ENCODE measurements around the gene MRPL19. TPM values are rescaled to one million over a fixed set of nuclear protein-coding genes. Genes with fewer than 3 reads are reported as not detected.

MRPL19 gene
- total and polyA plus RNA-seq, 10 of the 15 experiments (the other 5 are each of a cell fraction or from before 2014, with no cell fraction given): 13.1 to 99.0 (median 56.6) TPM

GRCh38 chr2:75710577-75711253, 64.1 kb downstream of the MRPL19 start, which contains the start of gene GCFC2:
TSS of gene GCFC2 (minus strand) at chr2:75710915. CDS start at chr2:75710855, 60 bp downstream.
- peak within 1 kb of the TSS; percentile 94 for H3K27ac ChIP-seq (ENCODE audit: control insufficient read depth, insufficient read depth)
- peak within 1 kb of the TSS; percentile 100 for H2AFZ ChIP-seq (ENCODE audit: control insufficient read depth, low read depth, low read length)
- ChIA-PET POLR2A (interaction anchor here (0.7 kb wide), 1 partner anchor 64 kb away, joined by 3 read pairs; the partner anchor contains the start of gene MRPL19), CTCF (interaction anchor here (1.0 to 4.6 kb wide), 7 partner anchors 12 to 70 kb away, joined by 3 to 17 read pairs (median 4); no protein-coding TSS in a partner anchor), SMC1A (ENCODE audit: uncharacterized antibody, unreplicated experiment) (interaction anchor here (0.7 to 1.5 kb wide), 2 partner anchors 64 to 1209 kb away, joined by 3 read pairs; partner anchors contain the start of gene MRPL19), RAD21 (ENCODE audit: unreplicated experiment) (interaction anchor here (0.7 kb wide), 1 partner anchor 60 kb away, joined by 3 read pairs; no protein-coding TSS in a partner anchor)
- FAIRE-seq (peak; percentile 77), DNase-seq (ENCODE audit: low read depth, low spot score) (peak; percentile 58), ATAC-seq (peak; percentile 94)
- H3K79me2 ChIP-seq (ENCODE audit: control insufficient read depth, insufficient read depth, low read length): peaks cover 28% of the 10 kb centered on the region
- H3K4me2 ChIP-seq (ENCODE audit: control insufficient read depth, insufficient read depth): peak within 1 kb of the TSS; percentile 94
- intact Hi-C loops (cut with micrococcal nuclease; ENCODE audit: unreplicated experiment): loop anchor here (2.0 kb wide), 1 partner anchor 64 kb away; the partner anchor contains the start of gene MRPL19
- no peaks in the 10 kb centered on the region for H4K20me1 ChIP-seq (ENCODE audit: control insufficient read depth, insufficient read depth)
- H3K4me3 ChIP-seq: peak within 1 kb of the TSS; percentile 86
- WGBS (ENCODE audit: insufficient coverage, insufficient replicate concordance, low lambda C conversion rate, missing lambda C conversion rate): 7% methylated on average over 46 of the region's 66 CpGs
- peak within 1 kb of the TSS; percentile 95 for H3K9ac ChIP-seq (ENCODE audit: control insufficient read depth, insufficient read depth, low read length)
- H3K36me3 ChIP-seq (ENCODE audit: control insufficient read depth in 2 of 2, insufficient read depth in 2 of 2, low read length in 1 of 2): 0 out of 4 replicates have a peak, but pooled peaks cover 0 to 3% of the 10 kb centered on the region in 2 experiments
- TSS peak; percentile 86 for BruUV-seq (replicated peaks)
- no peaks in the 10 kb centered on the region for H3K9me3 ChIP-seq (replicated peaks; ENCODE audit: control insufficient read depth, insufficient read depth, low read length)
- in situ Hi-C loops (cut with MboI): no loop called here
- H3K27me3 ChIP-seq (replicated peaks in 1 of 2; ENCODE audit: control insufficient read depth in 2 of 2, insufficient read depth in 2 of 2, low read length in 1 of 2): no peaks in the 10 kb centered on the region
- peaks cover 14% of the 10 kb centered on the region for H3K4me1 ChIP-seq (ENCODE audit: control insufficient read depth, insufficient read depth, low read length)
- TF ChIP-seq SKIL (IDR thresholded peaks at IDR 0.05; ENCODE audit: low read depth, poor library complexity, severe bottlenecking) (no peak), SUZ12 (IDR thresholded peaks at IDR 0.05; ENCODE audit: unreplicated experiment) (no peak), MLLT1 (IDR thresholded peaks at IDR 0.05) (0 out of 2 replicates have a peak, but pooled peaks have one; percentile 41), ATF3 (IDR thresholded peaks at IDR 0.05; ENCODE audit: borderline replicate concordance, extremely low read depth, low read depth, low read length) (no peak), NRF1 (conservative IDR thresholded peaks at IDR 0.05; ENCODE audit: low read depth, low read length) (no peak), KAT2A (conservative IDR thresholded peaks at IDR 0.05; ENCODE audit: control insufficient read depth, low read depth, low read length) (no peak), MAX (IDR thresholded peaks at IDR 0.05; ENCODE audit: low read depth, low read length) (peak; percentile 71), ZNF622 (IDR thresholded peaks at IDR 0.05) (no peak), BACH1 (IDR thresholded peaks at IDR 0.05; ENCODE audit: borderline replicate concordance) (peak; percentile 85), MXI1 (IDR thresholded peaks at IDR 0.05; ENCODE audit: low read depth, low read length) (no peak), HDAC6 (IDR thresholded peaks at IDR 0.05; ENCODE audit: unreplicated experiment) (peak; percentile 45), CTCF (IDR thresholded peaks at IDR 0.05 in 2 of 3, conservative IDR thresholded peaks at IDR 0.05 in 1 of 3; ENCODE audit: control insufficient read depth in 2 of 3, extremely low read depth in 1 of 3, insufficient read depth in 1 of 3, low read depth in 3 of 3, low read length in 3 of 3) (peak; percentile 42 to 59 (median 47); a peak in 5 of 6 replicates), CHD4 (IDR thresholded peaks at IDR 0.05) (no peak), HSF1 (IDR thresholded peaks at IDR 0.05; ENCODE audit: low read depth, low read length) (no peak)
